Muscle layer of duodenum (tissue), 2 donors: ENCODE results near the gene PLEKHA6.

Source experiments
- H3K27ac ChIP-seq: one replicate; pipeline ENCODE4 v1.7.0; 2013; ENCODE audit warnings: mild to moderate bottlenecking, low read length
- H3K27me3 ChIP-seq: one replicate; pipeline ENCODE4 v1.7.0; 2013; ENCODE audit warnings: low read depth, mild to moderate bottlenecking, control low read depth, low read length
- H3K36me3 ChIP-seq, 2 donors: one replicate each; pipeline ENCODE4 v1.7.0; 2013; ENCODE audit warnings: low read length in 2 of 2, control low read depth in 1 of 2, mild to moderate bottlenecking in 1 of 2; ENCODE audit not compliant: insufficient read depth in 2 of 2, control insufficient read depth in 1 of 2
- H3K4me1 ChIP-seq, 2 donors: one replicate each; pipeline ENCODE4 v1.7.0; 2013; ENCODE audit warnings: low read length in 2 of 2, mild to moderate bottlenecking in 2 of 2, control low read depth in 1 of 2, moderate library complexity in 1 of 2; ENCODE audit not compliant: insufficient read depth in 2 of 2, control insufficient read depth in 1 of 2
- H3K4me3 ChIP-seq, 2 donors: one replicate each; pipeline ENCODE4 v1.7.0; 2013; ENCODE audit warnings: low read length in 2 of 2, low read depth in 1 of 2, mild to moderate bottlenecking in 1 of 2
- H3K9me3 ChIP-seq, 2 donors: one replicate each; pipeline ENCODE4 v1.7.0; 2013; ENCODE audit warnings: low read length in 2 of 2, control low read depth in 1 of 2, mild to moderate bottlenecking in 1 of 2; ENCODE audit not compliant: control insufficient read depth in 1 of 2
- donor health status: healthy.

The PLEKHA6 gene

DNA sequence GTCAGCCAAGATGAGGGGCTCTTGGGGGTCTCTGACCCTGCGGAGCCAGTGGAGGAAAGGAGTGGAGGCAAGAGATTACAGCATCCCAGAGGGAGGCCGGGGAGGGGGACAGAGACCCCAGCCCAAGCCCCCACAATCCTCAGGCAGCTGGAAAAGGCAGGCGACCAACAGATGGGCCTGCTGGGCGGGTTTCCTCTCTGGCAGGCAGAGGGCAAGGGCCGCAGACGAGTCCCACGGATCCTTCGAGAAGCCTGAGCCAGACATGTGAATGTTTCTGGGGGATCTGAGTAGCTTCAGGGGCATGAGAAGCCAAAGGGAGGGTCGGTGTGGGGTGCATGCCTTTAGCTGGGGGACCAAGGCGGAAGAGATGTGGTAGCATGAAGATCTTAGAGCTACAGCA lies 2.1 kb upstream of the PLEKHA6 start:
- Histone ChIP-seq H3K4me1 (peaks cover 0 to 16% of the 10 kb centered on the region in 2 donors), H3K4me3 (no peak overlapping the region), H3K27ac (no peak overlapping the region), H3K9me3 (no peaks in the 10 kb centered on the region), H3K36me3 (no peaks in the 10 kb centered on the region), H3K27me3 (no peaks in the 10 kb centered on the region)

- H3K27ac ChIP-seq = no peak overlapping the region
- H3K36me3 ChIP-seq = no peaks in the 10 kb centered on the region
- H3K4me1 ChIP-seq = peaks cover 0 to 16% of the 10 kb centered on the region in 2 donors
- H3K27me3 ChIP-seq = no peaks in the 10 kb centered on the region
- no peaks in the 10 kb centered on the region for H3K9me3 ChIP-seq
- no peak overlapping the region for H3K4me3 ChIP-seq
Measured at GRCh38 chr1:204361341-204361771, 1.6 kb upstream of the PLEKHA6 start.

- no peak overlapping the region for H3K27ac ChIP-seq
- no peaks in the 10 kb centered on the region for H3K9me3 ChIP-seq
- H3K36me3 ChIP-seq = no peaks in the 10 kb centered on the region
- H3K27me3 ChIP-seq = no peaks in the 10 kb centered on the region
- H3K4me1 ChIP-seq = peaks cover 0 to 16% of the 10 kb centered on the region in 2 donors
- no peak overlapping the region for H3K4me3 ChIP-seq
Measured at GRCh38 chr1:204360314-204360713, 585 bp upstream of the PLEKHA6 start.

GRCh38 chr1:204359131-204359473 lies 627 bp downstream of the PLEKHA6 start:
- H3K4me1 ChIP-seq = peaks cover 0 to 16% of the 10 kb centered on the region in 2 donors
- no peak overlapping the region for H3K4me3 ChIP-seq
- H3K27me3 ChIP-seq = no peaks in the 10 kb centered on the region
- no peaks in the 10 kb centered on the region for H3K36me3 ChIP-seq
- no peaks in the 10 kb centered on the region for H3K9me3 ChIP-seq
- no peak overlapping the region for H3K27ac ChIP-seq

DNA sequence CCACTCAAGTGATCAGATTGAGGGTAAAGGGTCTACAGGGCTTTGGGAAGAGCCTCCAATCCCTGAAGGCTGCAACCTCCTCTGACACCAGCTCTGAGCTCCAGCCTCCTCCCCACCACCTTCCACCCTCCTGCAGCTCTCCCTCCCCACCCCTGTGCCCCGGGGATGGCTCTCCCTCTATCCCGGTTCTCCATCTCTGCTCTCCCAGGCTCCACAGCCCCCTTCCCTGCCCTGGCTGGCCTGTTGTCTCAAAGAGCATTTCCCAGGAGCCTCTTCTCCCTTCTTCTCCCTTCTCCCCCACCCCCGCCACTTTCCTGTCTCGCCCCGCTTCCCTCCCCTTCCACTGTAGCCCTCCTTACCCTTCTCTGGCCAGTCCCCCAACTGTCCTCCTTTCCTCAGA lies 1.1 kb downstream of the PLEKHA6 start:
- Histone ChIP-seq H3K27me3 (no peaks in the 10 kb centered on the region), H3K4me1 (peaks cover 0 to 16% of the 10 kb centered on the region in 2 donors), H3K9me3 (no peaks in the 10 kb centered on the region), H3K4me3 (no peak overlapping the region), H3K36me3 (no peaks in the 10 kb centered on the region), H3K27ac (no peak overlapping the region)

DNA sequence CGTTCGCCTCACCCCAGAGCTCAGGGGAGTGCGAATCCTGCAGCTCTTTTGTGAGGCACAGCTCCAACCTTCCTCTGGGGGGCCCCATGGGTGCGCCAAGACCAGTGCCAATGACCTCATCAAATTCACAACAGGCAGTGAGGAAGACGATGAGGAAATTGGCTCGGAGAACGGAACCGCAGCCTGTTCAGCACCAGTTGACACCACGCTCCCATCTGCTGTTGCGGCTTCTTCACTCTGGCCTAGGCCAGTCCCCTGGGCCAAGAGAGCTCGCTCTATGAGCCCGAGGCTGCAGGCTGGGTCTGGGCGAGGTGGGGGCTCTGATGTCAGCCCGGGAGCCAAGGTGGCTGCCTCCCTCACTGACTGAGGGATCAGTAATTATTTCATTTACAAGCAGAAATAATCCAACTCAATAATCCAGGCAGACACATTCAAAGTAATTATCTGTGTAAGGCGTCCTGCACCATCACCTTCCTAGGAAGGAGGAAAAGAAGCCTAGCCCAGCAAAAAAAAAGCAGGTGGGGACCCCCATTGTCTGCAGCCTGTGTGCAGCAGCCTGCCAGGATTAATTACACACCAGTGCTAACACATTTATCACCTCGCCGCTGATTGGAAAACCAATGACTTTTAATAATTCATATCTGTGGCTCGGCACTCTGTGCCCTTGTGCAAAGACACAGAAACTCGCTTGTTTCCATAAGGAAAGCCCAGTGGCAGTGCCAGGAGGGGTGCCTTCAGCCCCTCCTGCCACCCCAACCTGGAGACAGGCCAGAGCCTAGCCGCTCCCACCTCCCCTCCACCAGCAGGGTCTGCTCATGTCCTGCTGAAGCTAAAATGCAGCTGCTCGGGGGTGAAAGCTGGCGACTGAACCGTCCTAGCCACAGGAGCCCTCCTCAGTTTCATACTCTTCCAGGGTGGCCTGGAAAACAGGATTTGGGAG lies 1.9 kb downstream of the PLEKHA6 start:
- Histone ChIP-seq H3K27me3 (no peaks in the 10 kb centered on the region), H3K4me3 (no peak overlapping the region), H3K9me3 (no peaks in the 10 kb centered on the region), H3K27ac (no peak overlapping the region), H3K4me1 (peaks cover 0 to 9% of the 10 kb centered on the region in 2 donors), H3K36me3 (no peaks in the 10 kb centered on the region)

DNA sequence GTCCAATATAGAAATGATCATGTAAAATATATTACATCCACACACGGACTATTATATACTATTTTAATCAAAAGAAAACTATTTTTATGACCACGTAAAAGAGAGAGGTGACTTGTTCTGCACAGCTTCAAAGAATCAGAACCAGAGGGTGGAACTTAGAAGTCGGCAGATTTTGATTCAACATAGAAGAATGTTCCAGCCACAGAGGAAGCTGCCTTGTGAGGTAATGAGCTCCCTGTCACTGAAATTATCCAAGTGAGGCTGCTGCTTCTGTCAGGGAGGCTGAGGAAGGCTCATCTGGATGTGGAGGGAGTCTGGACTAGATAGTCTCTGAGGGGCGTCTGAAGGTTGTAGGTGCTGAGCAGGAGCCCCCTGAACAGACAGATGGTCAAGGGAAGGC lies 2.7 kb downstream of the PLEKHA6 start:
- Histone ChIP-seq H3K4me1 (peaks cover 0 to 9% of the 10 kb centered on the region in 2 donors), H3K27ac (no peak overlapping the region), H3K9me3 (no peaks in the 10 kb centered on the region), H3K36me3 (no peaks in the 10 kb centered on the region), H3K4me3 (no peak overlapping the region), H3K27me3 (no peaks in the 10 kb centered on the region)

DNA sequence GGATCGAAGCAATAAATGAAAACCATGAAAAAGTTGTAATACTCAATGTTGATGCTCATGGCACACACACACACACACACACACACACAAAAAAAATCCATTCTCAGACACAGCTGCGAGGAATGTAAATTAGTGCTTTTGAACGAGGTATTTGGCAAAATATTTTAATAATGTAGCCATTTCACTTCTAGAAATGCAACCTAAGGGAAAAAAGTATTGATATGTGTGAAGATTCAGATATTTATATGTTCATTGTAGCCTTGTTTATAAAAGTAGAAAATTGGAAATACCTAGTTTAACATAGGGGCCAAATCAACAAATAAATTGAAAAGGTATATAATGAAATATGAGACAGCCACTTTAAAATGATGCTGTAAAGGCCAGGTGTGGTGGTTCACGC lies 3.8 kb downstream of the PLEKHA6 start:
- Histone ChIP-seq H3K4me3 (no peak overlapping the region), H3K36me3 (no peaks in the 10 kb centered on the region), H3K9me3 (no peaks in the 10 kb centered on the region), H3K27ac (no peak overlapping the region), H3K4me1 (peaks cover 0 to 9% of the 10 kb centered on the region in 2 donors), H3K27me3 (no peaks in the 10 kb centered on the region)

GRCh38 chr1:204354579-204354978 lies 5.2 kb downstream of the PLEKHA6 start:
- Histone ChIP-seq H3K4me1 (peaks cover 0 to 11% of the 10 kb centered on the region in 2 donors), H3K27me3 (no peaks in the 10 kb centered on the region), H3K27ac (no peak overlapping the region)

GRCh38 chr1:204353213-204353910 lies 6.4 kb downstream of the PLEKHA6 start:
- H3K9me3 ChIP-seq = no peaks in the 10 kb centered on the region
- no peaks in the 10 kb centered on the region for H3K27me3 ChIP-seq
- H3K36me3 ChIP-seq = no peaks in the 10 kb centered on the region
- H3K4me1 ChIP-seq = peaks cover 0 to 7% of the 10 kb centered on the region in 2 donors
- no peak overlapping the region for H3K4me3 ChIP-seq
- H3K27ac ChIP-seq = no peak overlapping the region

More at GRCh38 chr1:204354579-204354978, 5.2 kb downstream of the PLEKHA6 start:
- Histone ChIP-seq H3K9me3 (no peaks in the 10 kb centered on the region), H3K4me3 (no peak overlapping the region), H3K36me3 (no peaks in the 10 kb centered on the region)

DNA sequence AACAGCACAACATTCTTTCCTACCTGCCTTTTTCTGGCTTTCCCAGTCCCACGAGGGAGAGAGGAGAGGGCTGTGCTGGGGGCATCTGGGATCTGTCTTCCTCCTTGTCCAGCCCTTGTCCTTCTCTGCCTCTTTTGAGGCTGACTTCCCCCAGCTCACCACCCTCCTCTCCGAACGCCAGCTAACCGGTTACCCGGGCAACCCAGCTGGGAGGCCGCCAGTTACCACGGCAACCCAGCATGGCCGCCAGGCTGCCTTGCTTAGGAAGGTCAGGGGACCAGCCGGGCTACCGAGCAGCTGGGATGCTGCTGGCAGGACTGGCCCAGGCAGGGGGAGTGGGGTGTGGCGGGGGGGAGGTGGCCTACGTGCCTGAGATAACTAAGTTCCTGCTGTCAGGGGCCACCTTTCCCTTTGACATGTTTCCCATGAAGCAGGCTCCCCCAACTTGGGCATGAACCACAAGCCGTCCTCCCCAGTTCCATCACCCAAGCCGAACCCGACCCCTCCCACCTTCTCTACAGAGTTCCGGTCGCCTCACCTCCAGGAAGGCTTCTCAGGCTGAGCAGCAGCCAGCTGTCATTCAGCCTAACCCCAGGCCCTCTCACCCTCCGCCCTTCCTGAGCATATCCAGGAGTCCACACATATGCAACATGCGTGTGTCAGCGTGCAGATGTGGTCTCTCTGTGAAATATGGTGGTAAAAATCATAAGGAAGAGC lies 8.7 kb downstream of the PLEKHA6 start:
- H3K4me1 ChIP-seq = peaks cover 4 to 7% of the 10 kb centered on the region in 2 donors
- no peaks in the 10 kb centered on the region for H3K36me3 ChIP-seq
- peak overlapping the region in 1 of 2 donors; percentile 39 for H3K4me3 ChIP-seq
- peak overlapping the region; percentile 25 for H3K27ac ChIP-seq
- no peaks in the 10 kb centered on the region for H3K27me3 ChIP-seq
- H3K9me3 ChIP-seq = no peaks in the 10 kb centered on the region
